HL-60/S4 (cell line): ENCODE results near the gene TRPM3.
"Not testable (repeated sequence)": the region's sequence is repeated elsewhere in the genome, so short reads cannot be mapped to it uniquely, and the experiment has no call there.

ENCODE experiments used
- in situ Hi-C: fragments of 300-500 bp; cut with MboI; formaldehyde crosslinking; loops from 2 replicates; pipeline ENCODE4 v1.14.3; 2022; ENCODE audit warnings: low sequenced_read_pairs

Gene TRPM3

GRCh38 chr9:71001780-71002386 is 119.5 kb downstream of the TRPM3 start:
- in situ Hi-C loops = no loop called here

GRCh38 chr9:70998962-70999361 is 122.5 kb downstream of the TRPM3 start:
- in situ Hi-C loops = no loop called here

GRCh38 chr9:70995511-70995910 is 125.9 kb downstream of the TRPM3 start:
- in situ Hi-C loops = no loop called here

GRCh38 chr9:70994582-70994981 is 126.8 kb downstream of the TRPM3 start:
- in situ Hi-C loops = no loop called here

- in situ Hi-C loops = no loop called here
Measured at GRCh38 chr9:70988551-70988950, 132.9 kb downstream of the TRPM3 start.

GRCh38 chr9:70987986-70988385 is 133.4 kb downstream of the TRPM3 start:
- in situ Hi-C loops = no loop called here

- in situ Hi-C loops = no loop called here
Measured at GRCh38 chr9:70986984-70987383, 134.4 kb downstream of the TRPM3 start.

GRCh38 chr9:70983723-70984295 is 137.6 kb downstream of the TRPM3 start:
- in situ Hi-C loops = no loop called here

GRCh38 chr9:70981312-70981711 is 140.1 kb downstream of the TRPM3 start:
- in situ Hi-C loops = no loop called here

GRCh38 chr9:70979966-70980365 is 141.5 kb downstream of the TRPM3 start:
- in situ Hi-C loops = no loop called here

- in situ Hi-C loops = no loop called here
Measured at GRCh38 chr9:70978085-70978484, 143.3 kb downstream of the TRPM3 start.

- in situ Hi-C loops = no loop called here
Measured at GRCh38 chr9:70975821-70976220, 145.6 kb downstream of the TRPM3 start.

- in situ Hi-C loops = no loop called here
Measured at GRCh38 chr9:70971723-70972122, 149.7 kb downstream of the TRPM3 start.

- in situ Hi-C loops = not testable (repeated sequence)
Measured at GRCh38 chr9:70966380-70966779, 155.0 kb downstream of the TRPM3 start.

GRCh38 chr9:70964861-70965260 is 156.6 kb downstream of the TRPM3 start:
- in situ Hi-C loops = no loop called here

GRCh38 chr9:70963554-70963953 is 157.9 kb downstream of the TRPM3 start:
- in situ Hi-C loops = no loop called here

GRCh38 chr9:70962761-70963440 is 158.5 kb downstream of the TRPM3 start:
- in situ Hi-C loops = no loop called here

- in situ Hi-C loops = no loop called here
Measured at GRCh38 chr9:70959366-70959765, 162.1 kb downstream of the TRPM3 start.

- in situ Hi-C loops = no loop called here
Measured at GRCh38 chr9:70954596-70955143, 166.8 kb downstream of the TRPM3 start.

- in situ Hi-C loops = no loop called here
Measured at GRCh38 chr9:70954126-70954525, 167.3 kb downstream of the TRPM3 start.

GRCh38 chr9:70951749-70952727 is 169.4 kb downstream of the TRPM3 start:
- in situ Hi-C loops = no loop called here
